ENCODE measurements around the gene PARP11.

- no peak for TF ChIP-seq CTCF (IDR thresholded peaks at IDR 0.05; ENCODE audit: low read depth, low read length)
- TF ChIP-seq EZH2phosphoT487 (IDR thresholded peaks at IDR 0.05; ENCODE audit: low read depth): no peak
These were observed 3.8 kb downstream of the PARP11 start for GRCh38 chr12:3869433-3869832.
